Suprapubic skin (tissue), 4 donors: ENCODE results near the gene MYOM3.

Experiments used
- CTCF ChIP-seq, 2 donors: fragments of 200-600 bp in 1 of 2; fragments of 450-650 bp in 1 of 2; sonication (generic) in 1 of 2; IDR thresholded peaks; one replicate each; pipeline ENCODE4 v1.5.1; 2016 to 2019; ENCODE audit warnings: antibody characterized with exemption in 2 of 2, mild to moderate bottlenecking in 1 of 2, moderate library complexity in 1 of 2
- EP300 ChIP-seq: sonication (generic); formaldehyde crosslinking; IDR thresholded peaks from one replicate; pipeline ENCODE4 v1.6.1; 2017; ENCODE audit warnings: antibody characterized with exemption
- POLR2A ChIP-seq, 2 donors: fragments of 450-650 bp; IDR thresholded peaks; one replicate each; pipeline ENCODE4 v1.6.1; 2017; ENCODE audit warnings: antibody characterized with exemption in 2 of 2, mild to moderate bottlenecking in 2 of 2, moderate library complexity in 2 of 2
- POLR2AphosphoS5 ChIP-seq, 3 donors: sonication (generic); formaldehyde crosslinking; IDR thresholded peaks; one replicate each; pipeline ENCODE4 v1.6.1; 2017; ENCODE audit warnings: antibody characterized with exemption in 3 of 3

- TF ChIP-seq CTCF (IDR thresholded peaks at IDR 0.05) (no peak), POLR2A (IDR thresholded peaks at IDR 0.05) (no peak), POLR2AphosphoS5 (IDR thresholded peaks at IDR 0.05) (no peak), EP300 (no peak)
Observed at GRCh38 chr1:24092979-24093378, 19.0 kb downstream of the MYOM3 start.
